Measurements from ENCODE around the gene KRT36. TPM values are rescaled to one million over a fixed set of nuclear protein-coding genes. Genes with fewer than 3 reads are reported as not detected.

Gene KRT36
- total RNA-seq, 1 donor from 2014 or later: not detected

- DNase-seq (ENCODE audit: extremely low read depth, low read depth, low spot score): no peak
Observed at GRCh38 chr17:41480136-41480535, 9.6 kb downstream of the KRT36 start.

GRCh38 chr17:41478237-41478636 is 11.5 kb downstream of the KRT36 start:
- no peak for DNase-seq (ENCODE audit: extremely low read depth, low read depth, low spot score)

GRCh38 chr17:41476866-41477815 is 12.6 kb downstream of the KRT36 start:
- DNase-seq (ENCODE audit: extremely low read depth, low read depth, low spot score): no peak

GRCh38 chr17:41475421-41475820 is 14.3 kb downstream of the KRT36 start:
- DNase-seq (ENCODE audit: extremely low read depth, low read depth, low spot score): no peak

GRCh38 chr17:41474863-41475262 is 14.8 kb downstream of the KRT36 start:
- no peak for DNase-seq (ENCODE audit: extremely low read depth, low read depth, low spot score)

GRCh38 chr17:41468346-41468745 is 21.4 kb downstream of the KRT36 start:
- DNase-seq (ENCODE audit: extremely low read depth, low read depth, low spot score): no peak

- no peak for DNase-seq (ENCODE audit: extremely low read depth, low read depth, low spot score)
Observed at GRCh38 chr17:41467561-41467960, 22.1 kb downstream of the KRT36 start.

GRCh38 chr17:41466988-41467387 is 22.7 kb downstream of the KRT36 start, which contains the start of gene KRT32:
Gene KRT32, minus strand, starts transcription at chr17:41467386. Its CDS starts 61 bp downstream, at chr17:41467325.
- no peak for DNase-seq (ENCODE audit: extremely low read depth, low read depth, low spot score)

- no peak for DNase-seq (ENCODE audit: extremely low read depth, low read depth, low spot score)
Observed at GRCh38 chr17:41464682-41465081, 25.0 kb downstream of the KRT36 start.

- DNase-seq (ENCODE audit: extremely low read depth, low read depth, low spot score): no peak
Observed at GRCh38 chr17:41464173-41464572, 25.5 kb downstream of the KRT36 start.

- no peak for DNase-seq (ENCODE audit: extremely low read depth, low read depth, low spot score)
Observed at GRCh38 chr17:41463746-41464145, 26.0 kb downstream of the KRT36 start.

GRCh38 chr17:41462705-41463104 is 27.0 kb downstream of the KRT36 start:
- DNase-seq (ENCODE audit: extremely low read depth, low read depth, low spot score): no peak

- DNase-seq (ENCODE audit: extremely low read depth, low read depth, low spot score): no peak
Observed at GRCh38 chr17:41457676-41458075, 32.0 kb downstream of the KRT36 start.

- DNase-seq (ENCODE audit: extremely low read depth, low read depth, low spot score): no peak
Observed at GRCh38 chr17:41456204-41456603, 33.5 kb downstream of the KRT36 start.

- no peak for DNase-seq (ENCODE audit: extremely low read depth, low read depth, low spot score)
Observed at GRCh38 chr17:41455236-41455635, 34.5 kb downstream of the KRT36 start.

- DNase-seq (ENCODE audit: extremely low read depth, low read depth, low spot score): no peak
Observed at GRCh38 chr17:41453066-41453465, 36.6 kb downstream of the KRT36 start.

- no peak for DNase-seq (ENCODE audit: extremely low read depth, low read depth, low spot score)
Observed at GRCh38 chr17:41452281-41452680, 37.4 kb downstream of the KRT36 start.

- no peak for DNase-seq (ENCODE audit: extremely low read depth, low read depth, low spot score)
Observed at GRCh38 chr17:41451154-41451728, 38.5 kb downstream of the KRT36 start.

- DNase-seq (ENCODE audit: extremely low read depth, low read depth, low spot score): no peak
Observed at GRCh38 chr17:41449008-41449407, 40.7 kb downstream of the KRT36 start.

- no peak for DNase-seq (ENCODE audit: extremely low read depth, low read depth, low spot score)
Observed at GRCh38 chr17:41448506-41448905, 41.2 kb downstream of the KRT36 start.

GRCh38 chr17:41446806-41447205 is 42.9 kb downstream of the KRT36 start:
- DNase-seq (ENCODE audit: extremely low read depth, low read depth, low spot score): no peak

GRCh38 chr17:41444640-41445039 is 45.1 kb downstream of the KRT36 start:
- DNase-seq (ENCODE audit: extremely low read depth, low read depth, low spot score): no peak

All from glomerular endothelial cell (primary cell).